SW 1271 (cell line): ENCODE measurements around the gene ZMYND8.
A peak's percentile ranks its signal among the peaks of the same experiment; 100 is the strongest.
"Not testable (repeated sequence)": the region's sequence is repeated elsewhere in the genome, so short reads cannot be mapped to it uniquely, and the experiment has no call there.

Experiments
- DNase-seq, 2 experiments: peaks; one replicate each; lab custom pipeline; 2025; lab: John Stamatoyannopoulos, UW

The ZMYND8 gene

DNA sequence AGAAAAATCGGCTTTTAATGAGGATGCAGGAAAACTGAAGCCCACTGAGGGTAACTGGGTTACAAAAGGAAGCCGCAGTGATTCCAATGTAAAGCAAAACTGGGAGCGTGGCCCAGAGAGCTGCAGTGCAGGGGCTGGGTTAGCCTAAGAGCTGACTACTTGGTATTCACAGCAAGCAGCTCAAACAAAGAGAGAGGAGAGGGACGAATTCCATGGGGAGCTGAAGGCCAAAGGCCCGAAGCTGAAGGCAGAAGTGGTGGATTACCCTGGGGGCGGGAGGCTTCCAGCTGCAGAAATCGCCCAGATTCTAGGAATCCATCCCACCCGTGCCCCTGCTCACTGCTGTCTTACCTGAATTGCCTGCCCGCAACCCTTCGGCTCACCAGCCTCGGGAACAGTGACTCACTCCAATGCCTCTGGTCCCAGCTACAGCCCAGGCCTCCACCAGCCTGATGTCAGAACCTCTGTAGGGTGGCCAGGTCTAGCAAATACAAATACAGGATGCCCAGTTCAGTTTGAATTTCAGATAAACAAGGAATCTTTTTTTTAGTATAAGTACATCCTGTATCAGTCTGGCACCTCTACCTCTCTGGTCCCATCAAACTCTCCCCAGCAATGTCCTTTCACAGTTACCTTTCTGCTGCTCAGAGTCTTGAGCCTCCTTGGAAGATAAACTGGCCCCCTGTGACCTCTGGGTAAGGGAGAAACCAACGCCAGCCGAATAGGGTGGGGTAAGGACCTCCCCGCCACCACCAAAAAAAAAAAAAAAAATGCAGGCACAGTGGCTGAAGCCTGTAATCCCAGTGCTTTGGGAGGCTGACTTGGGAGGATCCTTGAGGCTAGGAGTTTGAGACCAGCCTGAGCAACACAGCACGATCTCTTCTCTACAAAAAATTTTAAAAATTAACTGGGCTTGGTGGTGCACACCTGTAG lies 14.6 kb upstream of the ZMYND8 start:
- DNase-seq: no peak

DNA sequence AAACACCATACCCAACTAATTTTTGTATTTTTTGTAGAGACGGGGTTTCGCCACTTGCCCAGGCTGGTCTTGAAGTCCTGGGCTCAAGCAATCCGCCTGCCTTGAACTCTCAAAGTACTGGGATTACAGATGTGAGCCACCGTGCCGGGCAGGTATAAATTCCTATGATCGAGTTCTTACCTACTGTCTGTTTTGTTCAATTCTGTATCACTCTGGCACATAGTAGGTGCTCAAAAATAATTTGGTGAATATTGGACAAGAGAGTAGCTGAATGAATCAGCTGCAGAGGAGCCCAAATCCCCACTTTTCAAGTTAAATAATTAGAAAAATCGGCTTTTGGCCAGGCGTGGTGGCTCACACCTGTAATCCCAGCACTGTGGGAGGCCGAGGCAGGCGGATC lies 13.7 kb upstream of the ZMYND8 start:
- DNase-seq: no peak

DNA sequence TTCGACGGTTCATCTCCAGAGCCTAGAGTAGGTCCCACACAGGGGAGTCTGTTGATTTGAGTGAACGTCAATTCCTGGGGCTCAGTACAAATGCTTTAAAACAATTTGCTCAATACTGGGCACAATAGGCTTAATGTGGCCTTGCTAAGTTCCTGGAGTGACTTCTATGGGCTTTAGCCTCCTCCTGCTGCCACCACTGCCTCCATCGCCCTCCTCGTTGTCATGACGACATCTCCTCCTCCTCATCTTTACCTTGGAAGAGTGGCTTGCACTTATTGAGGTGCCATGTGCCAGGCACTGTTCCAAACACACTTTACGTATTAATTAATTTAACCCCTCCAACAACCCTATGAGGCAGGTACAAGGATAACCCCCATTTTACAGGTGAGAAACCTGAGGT lies 11.8 kb upstream of the ZMYND8 start:
- no peak for DNase-seq

DNA sequence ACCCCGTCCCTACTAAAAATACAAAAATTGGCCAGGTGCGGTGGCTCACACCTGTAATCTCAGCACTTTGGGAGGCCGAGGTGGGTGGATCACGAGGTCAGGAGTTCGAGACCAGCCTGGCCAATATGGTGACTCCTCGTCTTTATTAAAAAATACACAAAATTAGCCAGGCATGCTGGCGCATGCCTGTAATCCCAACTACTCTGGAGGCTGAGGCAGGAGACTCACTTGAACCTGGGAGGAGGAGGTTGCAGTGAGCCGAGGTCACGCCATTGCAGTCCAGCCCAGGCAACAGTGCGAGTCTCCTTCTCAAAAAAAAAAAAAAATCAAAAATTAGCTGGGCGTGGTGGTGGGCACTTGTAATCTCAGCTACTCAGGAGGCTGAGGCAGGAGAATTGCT lies 9.8 kb upstream of the ZMYND8 start:
- not testable (repeated sequence) for DNase-seq

DNA sequence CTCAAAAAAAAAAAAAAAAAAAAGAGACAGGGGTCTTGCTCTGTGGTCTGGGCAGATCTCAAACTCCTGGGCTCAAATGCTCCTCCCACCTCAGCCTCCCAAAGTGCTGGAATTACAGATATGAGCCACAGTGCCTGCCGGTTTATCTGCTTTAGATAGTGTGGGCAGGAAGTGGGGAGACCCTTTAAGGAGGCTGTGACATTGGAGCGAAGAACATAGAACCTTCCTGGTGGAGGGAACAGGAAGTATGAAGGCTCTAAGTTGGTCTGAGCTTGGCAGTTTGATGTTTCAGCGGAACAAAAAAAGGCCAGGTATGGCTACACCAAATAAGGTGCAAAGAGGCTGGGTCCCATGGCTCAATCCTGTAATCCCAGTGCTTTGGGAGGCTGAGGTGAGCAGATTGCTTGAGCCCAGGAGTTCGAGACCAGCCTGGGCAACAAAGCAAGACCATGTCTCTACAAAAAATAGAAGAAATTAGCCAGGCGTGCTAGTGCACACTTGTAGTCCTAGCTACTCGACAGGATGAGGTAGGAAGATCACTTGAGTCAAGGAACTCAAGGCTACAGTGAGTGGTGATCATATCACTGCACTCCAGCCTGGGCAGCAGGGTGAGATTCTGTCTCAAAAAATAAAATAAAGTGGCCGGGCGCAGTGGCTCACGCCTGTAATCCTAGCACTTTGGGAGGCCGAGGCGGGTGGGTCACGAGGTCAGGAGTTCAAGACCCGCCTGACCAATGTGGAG lies 8.7 kb upstream of the ZMYND8 start:
- no peak for DNase-seq

DNA sequence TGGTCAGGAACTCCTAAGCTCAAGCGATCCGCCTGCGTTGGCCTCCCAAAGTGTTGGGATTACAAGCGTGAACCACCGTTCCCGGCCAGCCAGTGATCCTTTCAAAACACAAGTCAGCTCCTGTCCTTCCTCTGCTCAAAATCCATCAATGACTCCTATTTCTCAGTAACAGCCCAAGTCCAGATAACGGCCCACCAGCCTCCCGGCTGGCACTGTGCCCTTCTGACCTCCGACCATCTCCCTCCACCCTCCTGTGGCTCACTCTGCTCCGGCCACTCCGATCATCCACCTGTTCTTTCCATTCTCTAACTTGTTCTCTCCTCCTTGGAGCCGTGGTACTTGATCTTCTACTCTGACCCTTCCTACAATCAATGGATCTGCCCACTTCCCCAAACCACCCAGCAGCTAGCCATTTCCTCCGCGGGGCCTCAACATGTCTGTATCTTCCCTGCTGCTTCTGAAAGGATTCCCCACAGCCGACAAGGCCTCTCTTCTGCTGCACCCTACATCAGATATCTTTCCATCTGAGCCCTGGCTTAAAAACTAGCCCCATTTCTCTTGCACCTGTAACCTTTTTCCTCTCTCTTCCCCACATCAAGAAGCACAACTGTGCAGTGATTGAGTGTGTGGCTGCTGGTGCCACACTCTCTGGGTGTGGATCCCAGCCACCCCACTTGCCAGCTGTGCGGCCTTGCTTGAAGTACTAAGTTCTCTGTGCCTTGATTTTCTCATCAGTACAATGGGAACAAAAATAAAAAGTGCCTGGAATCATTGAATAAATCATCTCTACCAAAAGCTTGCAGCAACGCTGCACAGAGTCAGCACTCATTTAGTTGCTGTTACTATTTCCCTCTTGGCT lies 6.1 kb upstream of the ZMYND8 start:
- no peak for DNase-seq

DNA sequence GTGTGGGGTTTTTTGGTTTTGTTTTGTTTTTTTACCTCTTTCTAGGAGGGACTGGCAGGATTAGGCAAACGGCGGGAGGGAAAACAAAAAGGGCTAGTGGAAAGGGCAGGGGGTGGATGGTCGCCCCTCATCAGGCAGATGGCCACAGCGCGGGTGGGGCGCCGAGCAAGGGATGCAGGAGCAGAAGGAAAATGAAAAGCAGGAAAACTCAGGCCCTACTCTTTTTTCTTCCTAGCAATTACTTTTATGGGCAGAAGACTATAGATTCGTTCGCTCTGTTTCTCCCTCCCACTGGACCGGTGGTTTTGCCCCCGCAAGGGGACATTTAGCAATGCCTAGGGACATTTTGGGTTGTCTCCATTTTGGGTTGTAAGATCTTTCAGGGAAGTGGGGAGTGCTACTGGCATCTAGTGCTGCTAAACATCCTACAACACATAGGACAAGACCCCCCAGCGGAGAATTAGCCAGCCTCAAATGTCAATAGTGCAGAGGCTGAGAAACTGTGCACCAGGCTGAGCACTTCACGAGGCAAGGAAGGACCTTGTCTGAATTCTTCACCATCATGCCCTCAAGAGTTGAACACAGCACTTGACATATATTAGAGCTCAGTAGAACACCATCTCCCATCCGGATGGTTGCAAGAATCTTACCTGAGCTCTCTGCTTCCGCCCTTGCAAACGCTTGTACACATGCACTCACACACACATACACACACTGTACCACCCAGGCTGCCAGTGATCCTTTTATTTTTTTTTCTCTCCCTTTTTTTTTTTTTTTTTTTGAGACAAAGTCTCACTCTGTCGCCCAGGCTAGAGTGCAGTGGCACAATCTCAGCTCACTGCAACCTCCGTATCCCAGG lies 4.8 kb upstream of the ZMYND8 start:
- no peak for DNase-seq

DNA sequence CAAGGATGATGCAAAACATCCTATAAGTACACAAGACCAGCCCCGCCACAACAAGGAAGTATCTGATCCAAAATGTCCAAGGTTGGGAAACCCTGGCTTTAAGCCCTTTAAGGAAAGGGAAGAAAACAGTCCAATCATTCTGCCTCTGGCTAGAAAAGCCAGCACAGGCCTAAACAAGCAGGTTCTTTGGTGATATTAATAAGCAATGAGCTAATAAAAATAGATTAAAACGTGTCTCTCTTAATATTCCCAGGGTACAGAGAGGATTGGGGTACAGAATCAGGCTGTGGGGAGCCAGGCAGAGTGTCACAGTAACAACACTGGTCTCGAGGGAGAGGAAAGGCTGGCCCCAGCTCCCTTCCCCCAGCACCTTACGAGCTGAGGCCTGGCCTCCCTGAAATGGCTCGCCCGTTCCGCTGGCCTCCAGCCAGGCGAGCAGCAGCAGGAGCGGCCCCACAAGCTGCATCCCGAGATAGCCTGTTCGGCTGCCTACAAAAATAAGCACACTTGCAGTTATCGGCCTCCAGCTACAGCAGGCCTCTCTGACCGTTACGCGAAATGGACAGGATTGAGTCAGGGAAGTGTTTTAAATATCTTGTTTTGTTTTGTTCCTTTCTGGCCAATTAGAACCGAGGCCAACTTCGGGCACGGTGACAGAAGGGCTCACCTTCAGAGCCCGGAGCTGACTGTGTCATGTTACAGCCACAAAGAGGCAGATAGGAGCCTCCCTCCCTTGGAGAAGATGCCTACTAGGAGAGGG lies 4.0 kb upstream of the ZMYND8 start:
- DNase-seq: peak in 1 of 2 experiments; percentile 62

DNA sequence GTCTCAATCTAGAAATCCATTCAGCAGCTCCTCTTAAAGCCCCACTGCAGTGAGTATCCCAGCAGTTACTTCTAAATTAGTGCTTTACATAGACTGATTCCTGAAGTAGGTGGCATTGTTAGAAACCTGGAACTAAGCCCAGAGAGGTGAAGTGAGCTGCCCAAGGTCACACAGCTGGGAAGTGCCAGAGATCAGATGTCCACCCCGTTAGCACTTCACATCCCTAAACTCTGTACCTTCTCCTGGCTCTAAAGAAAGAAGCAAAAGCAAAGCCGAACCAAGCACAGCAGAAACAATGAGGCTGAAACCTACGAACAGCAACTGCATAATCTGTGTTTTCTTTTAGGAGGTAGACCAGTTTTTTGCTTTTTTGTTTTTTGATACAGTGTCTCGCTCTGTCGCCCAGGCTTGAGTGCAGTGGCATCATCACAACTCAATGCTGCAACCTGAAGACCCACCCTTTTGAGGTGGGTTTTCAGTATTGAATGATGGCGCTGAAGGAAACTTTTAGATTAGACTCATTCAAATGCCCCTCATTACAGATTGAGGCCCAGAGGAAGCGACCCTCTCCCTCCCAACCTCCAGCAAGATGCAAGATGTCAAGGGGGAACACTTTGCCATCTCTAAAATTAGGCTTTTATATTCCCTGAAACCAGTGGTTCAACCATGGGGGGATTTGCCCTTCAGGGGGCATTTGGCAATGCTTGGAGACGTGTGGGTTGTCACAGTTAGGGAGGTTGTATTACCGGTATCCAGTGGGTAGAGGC lies 3.2 kb upstream of the ZMYND8 start:
- DNase-seq: no peak

DNA sequence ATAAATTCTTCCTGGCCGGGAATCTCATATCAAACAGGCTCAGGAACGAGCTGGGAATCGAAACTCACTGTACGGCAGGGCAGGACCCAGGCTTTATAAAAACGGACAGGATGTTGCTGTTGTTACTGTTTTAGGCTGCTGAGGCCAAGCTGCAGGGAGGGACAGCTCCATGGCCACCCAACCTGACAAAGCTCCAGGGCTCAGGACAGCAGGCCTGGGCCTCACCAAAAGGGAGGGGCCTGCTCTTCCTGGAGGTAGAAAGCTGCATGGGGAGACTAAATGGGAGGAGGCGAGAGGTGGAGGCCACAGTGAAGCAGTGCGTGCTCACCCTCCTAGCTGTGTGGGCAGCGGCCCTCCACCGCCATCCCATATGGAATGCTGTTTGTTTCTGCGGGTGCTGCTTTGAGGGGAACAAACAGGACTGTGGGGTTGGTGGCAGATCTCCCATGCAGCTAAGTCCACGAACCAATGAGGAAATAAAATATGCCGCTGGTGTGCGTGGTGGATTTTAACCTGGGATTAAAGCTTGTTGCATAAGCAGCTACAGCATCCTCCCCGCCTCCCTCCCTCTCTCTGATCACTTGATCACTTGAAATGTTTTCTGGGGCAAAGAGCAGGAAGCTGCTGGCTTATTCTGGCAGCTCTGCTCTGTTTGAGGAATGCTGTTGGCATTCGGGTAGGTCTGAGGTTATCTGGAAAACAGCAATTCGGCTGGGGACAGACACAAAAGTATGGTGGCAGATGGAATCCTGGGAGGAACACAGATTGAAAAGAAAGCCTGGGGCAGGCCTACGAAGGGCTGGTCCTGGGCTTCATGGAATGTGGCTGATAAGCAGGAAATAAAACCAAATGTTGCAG lies 2.4 kb upstream of the ZMYND8 start:
- DNase-seq: peak in 1 of 2 experiments; percentile 83

DNA sequence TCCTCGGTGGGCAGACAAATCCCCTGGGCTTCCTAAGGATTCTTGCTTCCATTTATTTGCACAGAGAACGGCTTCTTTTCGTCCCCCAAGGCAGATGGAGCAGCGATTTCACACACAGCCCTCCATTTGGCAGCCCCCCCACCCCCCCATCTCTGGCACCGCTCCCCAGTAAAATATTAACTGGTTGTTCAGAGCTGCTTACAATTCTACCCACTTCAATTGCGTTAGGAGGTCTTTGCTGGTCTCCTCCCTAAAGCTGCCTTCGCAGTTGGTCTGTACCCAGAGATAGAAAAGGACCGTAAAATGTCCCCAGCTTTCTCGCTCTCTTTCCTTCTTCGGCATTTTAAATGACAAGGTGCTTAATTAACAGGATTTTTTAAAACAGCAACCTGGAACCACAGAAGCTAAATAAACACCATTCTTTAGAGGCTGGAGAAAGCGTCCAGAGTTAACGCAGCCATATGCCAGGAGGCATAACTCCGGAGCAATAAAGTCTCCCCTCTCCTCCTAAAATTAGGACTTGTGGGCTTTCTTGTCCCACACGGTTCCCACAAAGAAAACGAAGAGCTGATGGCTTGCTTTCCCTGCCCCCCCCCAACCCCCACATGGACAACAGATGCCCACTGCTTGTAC lies 1.7 kb upstream of the ZMYND8 start:
- DNase-seq: no peak

DNA sequence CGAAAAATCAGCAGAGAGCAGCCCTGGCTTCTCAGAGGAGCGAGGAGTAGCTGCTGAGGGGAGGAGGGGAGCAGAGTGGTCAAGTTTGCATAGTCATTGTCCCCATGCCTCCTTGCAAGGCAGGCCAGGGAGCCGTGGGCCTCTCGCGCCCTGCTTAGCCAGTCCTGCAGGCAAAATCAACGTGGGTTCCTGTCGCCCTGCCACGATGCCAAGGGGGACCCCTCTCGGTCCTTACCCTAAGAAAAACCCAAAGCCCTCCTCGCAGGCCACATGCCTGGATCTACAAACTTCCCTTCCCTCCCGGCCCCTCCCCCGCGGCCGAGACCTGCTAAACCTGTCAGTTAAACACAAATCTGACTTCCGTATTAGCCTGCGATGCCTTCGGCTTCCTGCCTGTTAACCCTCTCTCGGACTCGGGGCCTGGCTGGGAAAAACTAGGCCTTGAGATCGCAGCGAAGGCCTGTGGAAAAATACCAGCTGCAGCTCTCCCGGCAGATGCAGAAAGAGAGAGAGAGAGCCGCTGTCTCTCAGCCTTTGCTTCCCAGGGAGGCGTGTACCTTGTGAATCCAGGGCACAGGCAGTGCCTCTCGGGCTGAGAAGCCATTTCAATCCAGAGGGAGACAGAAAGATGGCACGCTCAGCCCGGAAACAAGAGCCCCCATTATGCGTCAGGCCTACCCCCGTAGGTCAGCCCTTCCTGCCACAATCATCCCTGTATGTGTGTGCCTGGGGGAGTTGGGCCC lies 968 bp upstream of the ZMYND8 start:
- DNase-seq: peak; percentile 64 to 71

DNA sequence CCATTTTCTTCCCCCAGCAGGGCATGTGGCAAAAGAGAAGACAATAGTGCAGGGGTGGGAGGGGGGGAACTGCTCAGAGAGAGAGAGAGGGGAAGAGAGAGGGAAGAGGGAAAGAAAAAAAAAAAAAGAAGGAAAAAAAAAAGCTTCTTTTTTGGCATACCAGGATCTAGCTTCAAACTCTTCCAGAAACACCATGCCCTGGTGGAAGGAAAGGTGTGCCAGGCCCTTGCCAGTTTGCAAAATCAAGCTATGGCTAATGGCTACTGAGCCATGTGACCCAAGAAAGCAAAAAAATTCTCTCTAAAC lies 326 bp downstream of the ZMYND8 start:
- no peak for DNase-seq

DNA sequence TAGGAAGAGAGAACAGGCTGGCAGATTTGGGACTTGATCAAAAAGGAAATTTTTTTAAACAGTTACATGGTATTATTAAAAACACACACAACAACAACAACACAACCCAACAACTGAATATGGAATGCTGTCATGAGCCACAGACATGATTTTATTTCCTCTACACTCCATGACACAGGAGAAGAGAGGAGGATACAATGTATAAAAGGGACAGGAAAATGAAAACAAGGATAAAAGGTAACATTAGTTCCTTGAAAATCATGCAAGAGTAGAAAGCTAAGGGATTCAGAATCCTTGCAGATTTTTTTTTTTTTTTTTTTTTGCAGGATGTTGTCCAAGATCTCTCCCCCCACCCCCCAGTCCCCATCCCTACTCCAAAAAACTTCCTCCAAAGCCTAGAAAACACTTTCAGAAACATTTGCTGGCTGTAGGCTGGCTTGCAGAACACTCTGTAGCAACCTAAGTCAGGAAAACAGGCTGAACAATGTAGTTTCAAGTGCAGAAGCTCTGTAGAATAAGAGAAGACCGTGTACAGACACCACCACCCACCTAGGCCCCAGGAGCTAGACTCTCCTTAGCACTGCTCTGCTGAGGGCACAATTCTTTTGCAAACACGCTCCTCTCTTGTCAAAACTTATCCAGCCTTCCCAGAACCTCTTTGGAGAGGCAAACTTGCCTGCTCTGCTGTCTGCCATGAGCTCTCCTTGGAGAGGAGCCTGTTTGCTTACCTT lies 845 bp downstream of the ZMYND8 start:
- DNase-seq: peak in 1 of 2 experiments; percentile 49

DNA sequence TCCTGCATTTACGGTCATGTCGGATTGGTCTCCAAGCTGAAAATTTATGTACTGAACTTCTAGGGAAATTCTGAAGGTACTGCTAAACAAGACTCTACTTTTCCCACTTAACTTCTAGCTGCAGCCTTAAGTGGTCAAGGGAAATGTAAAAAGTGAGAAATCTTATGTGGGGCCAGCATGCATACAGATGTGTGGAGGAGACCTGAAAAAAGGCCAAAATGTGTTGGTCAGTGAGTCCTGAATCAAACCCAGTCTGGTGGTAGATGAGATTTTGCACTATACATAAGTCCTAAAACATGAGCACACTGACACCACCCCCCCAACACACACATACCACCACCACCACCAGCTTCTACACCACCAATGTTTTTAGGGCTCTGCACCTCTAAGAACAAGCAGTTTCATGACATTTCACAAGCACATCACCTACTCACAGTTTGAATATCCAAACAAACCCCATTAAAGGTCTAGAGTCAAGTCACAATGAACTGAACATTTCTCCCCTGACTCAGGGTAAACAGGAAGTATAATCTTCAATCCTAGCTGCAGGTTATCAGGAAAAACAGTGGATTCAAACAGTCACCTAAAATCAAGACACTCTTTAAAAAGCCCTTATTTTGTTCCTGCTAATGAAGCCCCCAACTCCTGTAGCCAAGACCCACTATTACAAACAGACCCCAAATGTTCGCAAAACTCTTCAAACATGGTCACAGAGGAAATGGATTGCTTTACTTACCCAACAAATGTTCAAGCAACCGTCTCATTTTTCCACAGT lies 1.6 kb downstream of the ZMYND8 start:
- peak in 1 of 2 experiments; percentile 41 for DNase-seq

DNA sequence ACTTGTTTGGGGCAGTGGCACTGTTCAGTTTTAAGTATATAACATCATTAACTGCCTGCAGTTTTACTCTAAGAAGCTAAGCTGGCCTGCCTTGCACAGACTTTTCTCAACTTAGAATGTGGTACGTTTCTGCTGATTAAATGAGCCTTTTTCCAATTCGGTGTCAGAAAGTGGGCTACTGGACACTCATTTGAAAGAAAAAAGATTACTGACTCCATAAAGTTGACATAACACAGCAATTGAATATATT lies 2.1 kb downstream of the ZMYND8 start:
- no peak for DNase-seq
